Prostate gland (tissue), 2 donors: Measurements from ENCODE around the gene PIK3CD.

Experiments used
- CTCF ChIP-seq, 4 experiments: fragments of 200-600 bp in 2 of 4; fragments of 450-650 bp in 2 of 4; sonication (generic) in 2 of 4; IDR thresholded peaks; 1 replicate in 3 of 4; 2 replicates in 1 of 4; pipeline ENCODE4 v1.5.1; 2016 to 2019; ENCODE audit warnings: antibody characterized with exemption in 4 of 4, mild to moderate bottlenecking in 2 of 4, moderate library complexity in 2 of 4
- POLR2A ChIP-seq: fragments of 450-650 bp; IDR thresholded peaks from one replicate; pipeline ENCODE4 v1.6.1; 2016; ENCODE audit warnings: antibody characterized with exemption, mild to moderate bottlenecking
- POLR2AphosphoS5 ChIP-seq: sonication (generic); formaldehyde crosslinking; IDR thresholded peaks from one replicate; pipeline ENCODE4 v1.6.1; 2017; ENCODE audit warnings: antibody characterized with exemption

DNA sequence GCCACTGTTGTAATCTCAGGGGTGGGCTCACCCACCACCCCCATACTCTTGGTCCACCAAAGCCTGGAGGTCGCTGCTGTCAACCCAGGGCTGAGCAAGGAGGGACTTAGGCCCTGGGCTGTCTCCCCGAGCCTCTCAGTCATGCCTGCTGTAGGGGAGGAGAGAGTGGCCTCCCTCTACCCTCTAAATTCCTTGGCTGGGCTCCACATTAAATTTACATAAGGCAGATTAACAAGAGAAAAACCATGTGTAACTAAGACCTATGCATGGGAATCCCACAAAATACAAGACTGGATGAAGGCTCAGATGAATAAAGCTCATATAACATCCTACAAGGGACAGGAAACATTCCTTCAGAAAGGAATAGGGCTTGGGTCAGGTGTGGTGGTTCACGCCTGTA, 1.8 kb upstream of the PIK3CD start:
- TF ChIP-seq CTCF (IDR thresholded peaks at IDR 0.05) (no peak), POLR2A (no peak), POLR2AphosphoS5 (no peak)
